H1 (cell line): ENCODE measurements around the gene CIB2.

Source experiments
- BACH1 ChIP-seq: IDR thresholded peaks from 2 replicates; pipeline ENCODE4 v1.6.1; 2012; ENCODE audit warnings: low read length, improper control_type of control experiment
- CHD1 ChIP-seq: IDR thresholded peaks from 2 replicates; pipeline ENCODE4 v1.6.1; 2012; ENCODE audit warnings: low read depth, low read length, improper control_type of control experiment
- CHD2 ChIP-seq: IDR thresholded peaks from 2 replicates; pipeline ENCODE4 v1.6.1; 2012; ENCODE audit warnings: low read length, improper control_type of control experiment
- CTBP2 ChIP-seq: IDR thresholded peaks from 2 replicates; pipeline ENCODE4 v1.7.0; 2011; ENCODE audit warnings: borderline replicate concordance, mild to moderate bottlenecking, moderate library complexity, mixed read lengths, low read length; ENCODE audit not compliant: insufficient read depth, insufficient read length
- GABPA ChIP-seq: IDR thresholded peaks from 2 replicates; pipeline ENCODE4 v1.6.1; 2011; ENCODE audit warnings: mild to moderate bottlenecking, low read length, moderate library complexity, borderline replicate concordance; ENCODE audit not compliant: insufficient read depth
- RAD21 ChIP-seq, 2 experiments: IDR thresholded peaks in 1 of 2; conservative IDR thresholded peaks in 1 of 2; 2 replicates each; pipeline ENCODE4 v1.6.1; 2011; ENCODE audit warnings: low read depth in 2 of 2, low read length in 2 of 2, improper control_type of control experiment in 1 of 2, inconsistent platforms in 1 of 2, mild to moderate bottlenecking in 1 of 2, moderate library complexity in 1 of 2
- RFX5 ChIP-seq: IDR thresholded peaks from 2 replicates; pipeline ENCODE4 v1.6.1; 2011; ENCODE audit warnings: low read depth, low read length, improper control_type of control experiment, borderline replicate concordance
- YY1 ChIP-seq: IDR thresholded peaks from 2 replicates; pipeline ENCODE4 v1.6.1; 2011; ENCODE audit warnings: low read depth, mild to moderate bottlenecking, low read length
- TF ChIP-seq, protein P1 (sequence below), 3 experiments: IDR thresholded peaks; 1 replicate in 2 of 3; 2 replicates in 1 of 3; pipeline versions ENCODE4 v1.5.1 to v1.6.1; 2011; ENCODE audit warnings: low read length in 3 of 3, mild to moderate bottlenecking in 3 of 3, inconsistent platforms in 2 of 3, low read depth in 1 of 3, moderate library complexity in 1 of 3; ENCODE audit not compliant: insufficient read depth in 1 of 3; ENCODE audit errors: control extremely low read depth in 1 of 3
- TF ChIP-seq, protein P2 (sequence below): IDR thresholded peaks from 2 replicates; pipeline ENCODE4 v1.6.1; 2011; ENCODE audit warnings: low read length, improper control_type of control experiment

- no peak for TF ChIP-seq RFX5
- TF ChIP-seq GABPA, result no peak
- TF ChIP-seq BACH1, result no peak
- TF ChIP-seq, protein P1, sequence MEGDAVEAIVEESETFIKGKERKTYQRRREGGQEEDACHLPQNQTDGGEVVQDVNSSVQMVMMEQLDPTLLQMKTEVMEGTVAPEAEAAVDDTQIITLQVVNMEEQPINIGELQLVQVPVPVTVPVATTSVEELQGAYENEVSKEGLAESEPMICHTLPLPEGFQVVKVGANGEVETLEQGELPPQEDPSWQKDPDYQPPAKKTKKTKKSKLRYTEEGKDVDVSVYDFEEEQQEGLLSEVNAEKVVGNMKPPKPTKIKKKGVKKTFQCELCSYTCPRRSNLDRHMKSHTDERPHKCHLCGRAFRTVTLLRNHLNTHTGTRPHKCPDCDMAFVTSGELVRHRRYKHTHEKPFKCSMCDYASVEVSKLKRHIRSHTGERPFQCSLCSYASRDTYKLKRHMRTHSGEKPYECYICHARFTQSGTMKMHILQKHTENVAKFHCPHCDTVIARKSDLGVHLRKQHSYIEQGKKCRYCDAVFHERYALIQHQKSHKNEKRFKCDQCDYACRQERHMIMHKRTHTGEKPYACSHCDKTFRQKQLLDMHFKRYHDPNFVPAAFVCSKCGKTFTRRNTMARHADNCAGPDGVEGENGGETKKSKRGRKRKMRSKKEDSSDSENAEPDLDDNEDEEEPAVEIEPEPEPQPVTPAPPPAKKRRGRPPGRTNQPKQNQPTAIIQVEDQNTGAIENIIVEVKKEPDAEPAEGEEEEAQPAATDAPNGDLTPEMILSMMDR (IDR thresholded peaks at IDR 0.05; ENCODE audit: control extremely low read depth in 1 of 3, insufficient read depth in 1 of 3, low read depth in 1 of 3, low read length in 3 of 3), result no peak
- TF ChIP-seq CTBP2, result no peak
- no peak for TF ChIP-seq YY1
- TF ChIP-seq CHD1, result no peak
- TF ChIP-seq, protein P2, sequence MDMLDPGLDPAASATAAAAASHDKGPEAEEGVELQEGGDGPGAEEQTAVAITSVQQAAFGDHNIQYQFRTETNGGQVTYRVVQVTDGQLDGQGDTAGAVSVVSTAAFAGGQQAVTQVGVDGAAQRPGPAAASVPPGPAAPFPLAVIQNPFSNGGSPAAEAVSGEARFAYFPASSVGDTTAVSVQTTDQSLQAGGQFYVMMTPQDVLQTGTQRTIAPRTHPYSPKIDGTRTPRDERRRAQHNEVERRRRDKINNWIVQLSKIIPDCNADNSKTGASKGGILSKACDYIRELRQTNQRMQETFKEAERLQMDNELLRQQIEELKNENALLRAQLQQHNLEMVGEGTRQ, result no peak
- TF ChIP-seq CHD2, result no peak
- TF ChIP-seq RAD21 (IDR thresholded peaks at IDR 0.05 in 1 of 2, conservative IDR thresholded peaks at IDR 0.05 in 1 of 2; ENCODE audit: low read depth in 2 of 2, low read length in 2 of 2), result no peak
Observed at GRCh38 chr15:78102211-78102610, 29.0 kb downstream of the CIB2 start.
